ENCODE measurements around the gene TEX35.

- TF ChIP-seq CTCF (tag by site-specific recombination; IDR thresholded peaks at IDR 0.05) (no peak), ZNF791 (tag by site-specific recombination; IDR thresholded peaks at IDR 0.05) (no peak), ZNF157 (tag by site-specific recombination; IDR thresholded peaks at IDR 0.05) (no peak), REST (tag by site-specific recombination; IDR thresholded peaks at IDR 0.05) (no peak), ZNF274 (IDR thresholded peaks at IDR 0.05; ENCODE audit: low read length) (no peak), ZNF274 (tag by site-specific recombination; IDR thresholded peaks at IDR 0.05; ENCODE audit: borderline replicate concordance) (no peak), ZNF449 (tag by site-specific recombination; IDR thresholded peaks at IDR 0.05) (no peak), ZNF416 (tag by site-specific recombination; IDR thresholded peaks at IDR 0.05) (no peak), PBX3 (CRISPR knock-in tag; IDR thresholded peaks at IDR 0.05) (no peak), KLF16 (tag by site-specific recombination; IDR thresholded peaks at IDR 0.05) (no peak), ZNF354C (tag by site-specific recombination; IDR thresholded peaks at IDR 0.05; ENCODE audit: borderline replicate concordance, low read depth) (no peak), ZNF324 (tag by site-specific recombination; IDR thresholded peaks at IDR 0.05) (no peak), ZNF18 (tag by site-specific recombination; IDR thresholded peaks at IDR 0.05) (no peak), ZFP69B (tag by site-specific recombination; IDR thresholded peaks at IDR 0.05) (no peak)
Observed at GRCh38 chr1:178571807-178572206, 58.9 kb downstream of the TEX35 start.

Data from HEK293 (cell line).